Spleen (tissue), 11 donors: ENCODE measurements around the gene BMP5. TPM values are rescaled to one million over a fixed set of nuclear protein-coding genes. Genes with fewer than 3 reads are reported as not detected.

Experiments
- DNase-seq: peaks from one replicate; pipeline ENCODE4 v3.0.0-alpha.2; 2020
- H3K27ac ChIP-seq, 8 donors: fragments of 200-600 bp; sonication (generic) in 7 of 8; 1 replicate in 4 of 8; 2 replicates in 4 of 8; pipeline versions ENCODE4 v1.5.0 to v1.8.0; 2016 to 2021; ENCODE audit warnings: inconsistent platforms in 4 of 8, mild to moderate bottlenecking in 4 of 8, moderate library complexity in 1 of 8
- H3K27me3 ChIP-seq, 7 donors: fragments of 200-600 bp; sonication (generic) in 6 of 7; replicated peaks in 1 of 7; 1 replicate in 4 of 7; 2 replicates in 3 of 7; pipeline versions ENCODE4 v1.5.0 to v1.8.0; 2016 to 2021; ENCODE audit warnings: inconsistent platforms in 3 of 7, mild to moderate bottlenecking in 1 of 7
- H3K36me3 ChIP-seq, 6 donors: fragments of 200-600 bp; sonication (generic) in 5 of 6; 1 replicate in 4 of 6; 2 replicates in 2 of 6; pipeline versions ENCODE4 v1.5.0 to v1.8.0; 2016 to 2021; ENCODE audit warnings: inconsistent platforms in 2 of 6
- H3K4me1 ChIP-seq, 6 donors: fragments of 200-600 bp; sonication (generic) in 5 of 6; 1 replicate in 3 of 6; 2 replicates in 3 of 6; pipeline versions ENCODE4 v1.5.0 to v1.8.0; 2016 to 2021; ENCODE audit warnings: inconsistent platforms in 3 of 6
- H3K4me3 ChIP-seq, 8 donors: fragments of 200-600 bp; sonication (generic) in 7 of 8; 1 replicate in 4 of 8; 2 replicates in 4 of 8; pipeline versions ENCODE4 v1.5.0 to v1.8.0; 2016 to 2021; ENCODE audit warnings: inconsistent platforms in 4 of 8, mild to moderate bottlenecking in 4 of 8, moderate library complexity in 2 of 8
- H3K9me3 ChIP-seq, 8 donors: fragments of 200-600 bp; sonication (generic) in 7 of 8; 1 replicate in 4 of 8; 2 replicates in 4 of 8; pipeline versions ENCODE4 v1.5.0 to v1.8.0; 2016 to 2021; ENCODE audit warnings: inconsistent platforms in 4 of 8
- POLR2A ChIP-seq, 3 donors: fragments of 450-650 bp; IDR thresholded peaks; one replicate each; pipeline ENCODE4 v1.5.1; 2017; ENCODE audit warnings: antibody characterized with exemption in 3 of 3, mild to moderate bottlenecking in 1 of 3
- POLR2AphosphoS5 ChIP-seq, 3 donors: sonication (generic); formaldehyde crosslinking; IDR thresholded peaks; one replicate each; pipeline ENCODE4 v1.5.1; 2017; ENCODE audit warnings: antibody characterized with exemption in 3 of 3
- WGBS, 5 donors: extraction: QIAGEN DNeasy Blood & Tissue Kit in 3 of 5; methylation state at CpG; one replicate each; pipeline versions ENCODE4 v1.1.5 to v1.1.7; 2013 to 2018; 5-methylcytosine and 5-hydroxymethylcytosine counted together
- intact Hi-C: fragments of 100-400 bp; cut with DNase I; formaldehyde crosslinking; loops from one replicate; pipeline ENCODE4 v1.15.0; 2023; ENCODE audit warnings: low total_unique reads
- polyA plus RNA-seq, 3 donors: library from polyadenylated mRNA; stranded (reverse); fragments of 200-250 nt; gene quantifications; one replicate each; pipeline ENCODE4 v1.2.1, GENCODE V29; 2013
- total RNA-seq, 7 donors: library from RNA; depleted of rRNA in 3 of 7; stranded (reverse); fragments of >200 nt in 3 of 7; fragmentation: NEBNext Ultra II Directional in 4 of 7; extraction: Animal tissue kit (Norgen Biotek cat#: 25700) in 4 of 7; gene quantifications; one replicate each; pipeline versions ENCODE4 v1.1.0 to v1.2.1, GENCODE V29; 2016 to 2021
- TF ChIP-seq, protein P1 (sequence below), 11 experiments: fragments of 200-600 bp in 7 of 11; fragments of 450-650 bp in 4 of 11; sonication (generic) in 4 of 11; IDR thresholded peaks in 8 of 11; conservative IDR thresholded peaks in 3 of 11; 1 replicate in 7 of 11; 2 replicates in 4 of 11; pipeline versions ENCODE4 v1.4.0 to v1.8.0; 2016 to 2021; ENCODE audit warnings: antibody characterized with exemption in 11 of 11, inconsistent platforms in 4 of 11, mild to moderate bottlenecking in 1 of 11
- donor health status: healthy with polysubstance abuse.
- donor health status: DM: no; HTN: no; CAD: no; lungs with moderate emphysema.
- donor health status: DM: no; HTN: no; CAD: no.
- donor health status: Bipolar disorder and iron deficiency.
- donor health status: healthy.
- donor health status: DM: no; HTN: no; CAD: no.
- donor health status: DM: yes; HTN: yes; CAD: no.

BMP5 gene
- total and polyA plus RNA-seq, 10 donors: not detected

DNA sequence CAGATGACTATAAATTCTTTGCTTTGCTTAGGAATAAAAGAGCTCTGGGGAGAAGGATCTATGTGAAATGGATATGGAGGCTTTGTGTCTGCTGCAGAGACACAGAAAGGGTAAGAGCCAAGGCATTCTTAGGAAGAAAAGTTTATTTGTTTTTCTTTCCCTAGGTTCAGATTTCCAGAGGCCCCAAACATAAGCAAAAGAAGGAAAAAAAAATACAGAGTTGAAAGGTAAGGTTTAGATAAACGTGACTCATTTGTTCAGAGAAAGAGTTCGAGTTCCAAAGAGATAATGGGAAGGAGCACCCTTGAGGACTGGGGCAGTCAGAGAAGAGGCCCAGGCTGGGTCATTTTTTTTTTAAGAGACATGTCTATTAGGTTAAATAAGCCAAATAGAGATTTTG lies 27.4 kb upstream of the BMP5 start:
- no peak for DNase-seq
- no peaks in the 10 kb centered on the region for H3K9me3 ChIP-seq
- no peak overlapping the region for H3K27ac ChIP-seq
- H3K36me3 ChIP-seq: no peaks in the 10 kb centered on the region
- H3K4me3 ChIP-seq: no peak overlapping the region
- intact Hi-C loops: no loop called here
- no peaks in the 10 kb centered on the region for H3K27me3 ChIP-seq
- TF ChIP-seq POLR2A (IDR thresholded peaks at IDR 0.05) (no peak), POLR2AphosphoS5 (IDR thresholded peaks at IDR 0.05) (no peak)
- TF ChIP-seq, protein P1, sequence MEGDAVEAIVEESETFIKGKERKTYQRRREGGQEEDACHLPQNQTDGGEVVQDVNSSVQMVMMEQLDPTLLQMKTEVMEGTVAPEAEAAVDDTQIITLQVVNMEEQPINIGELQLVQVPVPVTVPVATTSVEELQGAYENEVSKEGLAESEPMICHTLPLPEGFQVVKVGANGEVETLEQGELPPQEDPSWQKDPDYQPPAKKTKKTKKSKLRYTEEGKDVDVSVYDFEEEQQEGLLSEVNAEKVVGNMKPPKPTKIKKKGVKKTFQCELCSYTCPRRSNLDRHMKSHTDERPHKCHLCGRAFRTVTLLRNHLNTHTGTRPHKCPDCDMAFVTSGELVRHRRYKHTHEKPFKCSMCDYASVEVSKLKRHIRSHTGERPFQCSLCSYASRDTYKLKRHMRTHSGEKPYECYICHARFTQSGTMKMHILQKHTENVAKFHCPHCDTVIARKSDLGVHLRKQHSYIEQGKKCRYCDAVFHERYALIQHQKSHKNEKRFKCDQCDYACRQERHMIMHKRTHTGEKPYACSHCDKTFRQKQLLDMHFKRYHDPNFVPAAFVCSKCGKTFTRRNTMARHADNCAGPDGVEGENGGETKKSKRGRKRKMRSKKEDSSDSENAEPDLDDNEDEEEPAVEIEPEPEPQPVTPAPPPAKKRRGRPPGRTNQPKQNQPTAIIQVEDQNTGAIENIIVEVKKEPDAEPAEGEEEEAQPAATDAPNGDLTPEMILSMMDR (IDR thresholded peaks at IDR 0.05 in 8 of 11, conservative IDR thresholded peaks at IDR 0.05 in 3 of 11): no peak
- no peaks in the 10 kb centered on the region for H3K4me1 ChIP-seq
- 49 to 65% (median 55%) methylated on average over 2 of the region's 2 CpGs for WGBS, 5 donors

DNA sequence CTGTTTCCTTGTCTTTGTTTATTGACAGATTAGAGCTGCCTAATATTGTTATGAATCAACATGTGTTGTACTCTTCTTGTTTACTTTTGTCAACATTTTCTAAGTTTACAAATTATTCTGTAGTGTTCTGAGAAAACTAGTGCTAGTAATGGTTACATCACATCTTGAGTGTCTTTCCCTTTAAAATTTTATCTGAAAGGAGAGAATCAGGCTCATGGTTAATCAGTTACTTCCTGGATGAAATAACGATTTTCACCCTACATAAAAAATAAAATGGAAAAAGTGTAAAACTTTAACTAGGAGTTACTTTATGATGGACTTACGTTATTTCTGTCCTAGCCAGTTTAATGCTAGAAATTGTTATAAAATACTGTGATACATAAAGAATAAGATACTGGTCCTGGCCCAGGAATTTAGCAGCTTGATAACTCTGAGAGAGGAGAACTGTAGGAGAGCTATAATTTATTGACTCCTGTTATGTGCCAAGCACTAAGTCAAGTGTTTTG lies 26.4 kb upstream of the BMP5 start:
- H3K4me3 ChIP-seq: no peak overlapping the region
- H3K27me3 ChIP-seq: no peaks in the 10 kb centered on the region
- H3K27ac ChIP-seq: no peak overlapping the region
- no peak for TF ChIP-seq POLR2A (IDR thresholded peaks at IDR 0.05)
- TF ChIP-seq, protein P1 (IDR thresholded peaks at IDR 0.05 in 8 of 11, conservative IDR thresholded peaks at IDR 0.05 in 3 of 11): no peak
- no peak for TF ChIP-seq POLR2AphosphoS5 (IDR thresholded peaks at IDR 0.05)
- no peak for DNase-seq
- no peaks in the 10 kb centered on the region for H3K9me3 ChIP-seq
- 53 to 58% (median 54%) methylated on average over 2 of the region's 2 CpGs for WGBS, 5 donors
- intact Hi-C loops: no loop called here
- H3K36me3 ChIP-seq: no peaks in the 10 kb centered on the region
- H3K4me1 ChIP-seq: no peaks in the 10 kb centered on the region

DNA sequence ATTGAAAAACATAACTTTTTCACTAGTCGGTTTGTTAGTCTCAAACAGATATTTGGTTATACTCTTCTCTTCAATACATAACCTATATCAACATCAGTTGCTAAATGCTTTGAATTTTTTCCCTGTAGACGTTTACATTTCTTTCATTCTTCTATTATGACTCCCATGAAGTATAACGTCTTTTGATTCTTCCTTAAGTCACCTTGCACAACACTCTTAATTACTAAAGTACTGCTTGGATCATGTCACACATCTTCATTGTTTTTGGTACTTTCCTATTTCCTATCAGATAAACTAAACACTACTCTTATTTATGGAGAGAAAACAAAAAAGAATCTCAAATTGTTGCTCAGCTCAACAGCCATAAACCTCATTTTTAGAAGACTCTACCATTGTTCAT lies 23.0 kb upstream of the BMP5 start:
- intact Hi-C loops: no loop called here
- no peak overlapping the region for H3K4me3 ChIP-seq
- H3K9me3 ChIP-seq: no peaks in the 10 kb centered on the region
- no peaks in the 10 kb centered on the region for H3K36me3 ChIP-seq
- H3K27me3 ChIP-seq: no peaks in the 10 kb centered on the region
- TF ChIP-seq POLR2A (IDR thresholded peaks at IDR 0.05) (no peak), POLR2AphosphoS5 (IDR thresholded peaks at IDR 0.05) (no peak)
- TF ChIP-seq, protein P1 (IDR thresholded peaks at IDR 0.05 in 8 of 11, conservative IDR thresholded peaks at IDR 0.05 in 3 of 11): no peak
- no peaks in the 10 kb centered on the region for H3K4me1 ChIP-seq
- 63 to 84% (median 72%) methylated on average over 3 of the region's 3 CpGs for WGBS, 5 donors
- DNase-seq: no peak
- H3K27ac ChIP-seq: no peak overlapping the region

DNA sequence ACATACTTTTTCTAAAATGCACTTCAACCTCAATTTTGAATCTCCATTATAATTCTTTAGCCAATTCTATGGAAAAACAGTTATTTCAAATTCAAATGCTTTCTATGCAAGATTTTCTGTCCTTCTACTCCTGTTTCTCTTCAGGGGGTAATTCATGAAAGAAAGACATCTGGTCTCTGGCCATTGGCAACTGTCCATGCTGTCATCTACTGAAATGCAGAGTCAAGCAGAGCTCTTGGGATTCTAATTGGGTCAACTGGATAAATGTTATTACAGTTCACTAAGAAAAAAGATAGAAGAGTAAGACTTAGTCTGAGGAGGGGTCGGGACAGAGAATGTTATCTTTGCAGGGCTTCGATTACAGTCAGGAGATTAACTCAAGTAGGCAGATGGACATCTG lies 22.0 kb upstream of the BMP5 start:
- H3K27me3 ChIP-seq: no peaks in the 10 kb centered on the region
- no peak overlapping the region for H3K4me3 ChIP-seq
- no peaks in the 10 kb centered on the region for H3K36me3 ChIP-seq
- no peaks in the 10 kb centered on the region for H3K4me1 ChIP-seq
- no peak overlapping the region for H3K27ac ChIP-seq
- intact Hi-C loops: no loop called here
- 48 to 73% (median 66%) methylated on average over 2 of the region's 2 CpGs for WGBS, 5 donors
- no peaks in the 10 kb centered on the region for H3K9me3 ChIP-seq
- TF ChIP-seq POLR2A (IDR thresholded peaks at IDR 0.05) (no peak), POLR2AphosphoS5 (IDR thresholded peaks at IDR 0.05) (no peak)
- TF ChIP-seq, protein P1 (IDR thresholded peaks at IDR 0.05 in 8 of 11, conservative IDR thresholded peaks at IDR 0.05 in 3 of 11): no peak
- no peak for DNase-seq
